ENCODE results near the gene REEP1.

The REEP1 gene

DNA sequence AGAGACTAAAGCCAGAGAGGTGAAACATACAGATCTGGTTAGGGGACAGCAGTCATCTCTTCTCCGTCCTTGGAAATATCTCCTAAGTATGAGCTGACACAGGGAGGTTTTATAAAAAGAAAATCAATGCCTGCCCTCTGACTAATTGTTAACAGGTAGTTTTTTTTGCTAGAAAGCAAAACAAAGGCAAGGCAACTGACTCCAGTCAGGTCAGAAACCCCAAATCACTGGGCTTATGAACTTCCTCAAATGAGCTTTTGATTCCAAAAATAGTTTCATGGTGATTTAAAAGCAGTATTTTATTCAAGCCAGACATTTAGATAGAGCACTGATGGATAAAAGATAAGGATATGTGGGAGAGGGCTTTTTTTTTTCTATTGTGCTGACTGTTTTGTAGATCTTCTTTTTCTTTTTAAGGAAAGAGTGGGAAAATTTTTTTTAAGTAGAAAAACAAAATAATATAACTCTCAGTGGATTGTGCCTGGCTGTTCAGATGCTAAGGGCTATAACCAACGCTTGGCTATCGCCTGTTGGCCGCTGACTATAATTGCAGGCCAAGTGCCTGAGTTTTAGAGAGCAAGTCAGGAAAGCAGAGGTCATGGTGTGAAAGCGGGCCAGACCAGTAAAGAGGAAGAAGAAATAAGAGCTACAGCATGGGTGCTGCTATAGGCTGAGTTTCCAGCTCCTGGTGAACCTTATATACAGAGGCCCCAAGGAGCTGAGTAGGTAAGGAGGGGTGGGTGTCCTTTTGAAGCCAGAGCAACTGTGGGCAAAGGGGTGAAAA is 93.3 kb downstream of the REEP1 start:
- no peak for DNase-seq (ENCODE audit: extremely low spot score)
- TF ChIP-seq FOXA1 (IDR thresholded peaks at IDR 0.05) (no peak), TARDBP (IDR thresholded peaks at IDR 0.05) (no peak), SP1 (IDR thresholded peaks at IDR 0.05) (no peak), HDGF (IDR thresholded peaks at IDR 0.05; ENCODE audit: borderline replicate concordance) (no peak), LEF1 (IDR thresholded peaks at IDR 0.05; ENCODE audit: borderline replicate concordance) (no peak), ELF4 (IDR thresholded peaks at IDR 0.05) (no peak), ZNF384 (IDR thresholded peaks at IDR 0.05) (no peak), BHLHE40 (IDR thresholded peaks at IDR 0.05; ENCODE audit: borderline replicate concordance) (no peak), FOXK2 (IDR thresholded peaks at IDR 0.05) (no peak)
- ChIA-PET POLR2A (no interaction called here), CTCF (no interaction called here)

GRCh38 chr2:86243272-86243671 is 94.2 kb downstream of the REEP1 start:
- no peak for DNase-seq (ENCODE audit: extremely low spot score)
- ChIA-PET POLR2A (no interaction called here), CTCF (no interaction called here)
- TF ChIP-seq BHLHE40 (IDR thresholded peaks at IDR 0.05; ENCODE audit: borderline replicate concordance): no peak
- no peak for TF ChIP-seq SP1 (IDR thresholded peaks at IDR 0.05)

DNA sequence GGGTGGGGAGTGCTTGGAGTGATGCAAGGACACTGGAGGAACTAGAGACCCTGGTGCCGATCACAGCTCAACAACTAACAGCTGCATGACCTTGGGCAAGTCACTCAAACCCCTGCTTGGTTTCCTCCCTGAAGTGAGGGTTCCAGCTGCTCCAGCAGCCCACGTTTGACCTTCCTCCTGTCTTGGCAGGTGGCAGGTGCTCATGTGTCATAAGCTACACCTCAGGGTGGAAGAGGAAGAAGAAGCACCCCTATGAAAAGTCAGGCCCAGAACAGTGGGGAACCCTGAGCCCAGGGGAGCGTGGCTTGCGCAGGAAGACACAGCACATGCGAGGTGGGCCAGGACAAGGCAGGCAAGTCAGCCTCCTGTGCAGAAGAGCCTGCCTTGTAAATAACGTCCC is 95.8 kb downstream of the REEP1 start:
- POLR2A ChIA-PET: no interaction called here
- TF ChIP-seq FOXK2 (IDR thresholded peaks at IDR 0.05): no peak
- TF ChIP-seq FOXM1 (IDR thresholded peaks at IDR 0.05; ENCODE audit: borderline replicate concordance): no peak
- TF ChIP-seq NFRKB (IDR thresholded peaks at IDR 0.05): no peak
- no peak for TF ChIP-seq SUZ12 (IDR thresholded peaks at IDR 0.05)
- TF ChIP-seq HDGF (IDR thresholded peaks at IDR 0.05; ENCODE audit: borderline replicate concordance): no peak
- no peak for TF ChIP-seq BHLHE40 (IDR thresholded peaks at IDR 0.05; ENCODE audit: borderline replicate concordance)
- no peak for TF ChIP-seq SP1 (IDR thresholded peaks at IDR 0.05)
- TF ChIP-seq FOXA1 (IDR thresholded peaks at IDR 0.05): no peak
- no peak for TF ChIP-seq CTBP1 (IDR thresholded peaks at IDR 0.05; ENCODE audit: borderline replicate concordance)
- TF ChIP-seq L3MBTL2 (conservative IDR thresholded peaks at IDR 0.05): no peak
- TF ChIP-seq PKNOX1 (IDR thresholded peaks at IDR 0.05): no peak
- TF ChIP-seq TARDBP (IDR thresholded peaks at IDR 0.05): no peak
- no peak for TF ChIP-seq ELF4 (IDR thresholded peaks at IDR 0.05)
- no peak for DNase-seq (ENCODE audit: extremely low spot score)
- CTCF ChIA-PET: no interaction called here

DNA sequence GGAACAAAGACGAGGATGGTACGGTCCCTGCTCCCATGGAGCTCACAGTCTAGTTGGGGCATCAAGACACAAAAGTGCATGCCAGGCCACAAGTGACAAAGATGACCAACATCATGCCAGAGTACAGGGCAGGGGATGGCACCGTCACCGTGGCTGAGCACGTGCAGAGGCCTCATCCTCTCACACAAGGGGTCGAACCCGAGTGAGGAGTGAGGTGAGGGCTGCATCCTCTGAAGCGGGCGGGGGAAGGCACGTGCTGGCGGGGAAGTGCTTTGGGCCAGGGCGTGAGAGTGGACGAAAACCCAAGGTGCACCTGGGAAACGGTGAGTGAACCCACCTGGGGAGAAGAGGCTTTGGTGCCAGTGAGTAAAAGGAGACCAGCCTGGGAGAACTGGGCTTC is 97.2 kb downstream of the REEP1 start:
- CTCF ChIA-PET: no interaction called here
- no peak for TF ChIP-seq FOXM1 (IDR thresholded peaks at IDR 0.05; ENCODE audit: borderline replicate concordance)
- no peak for TF ChIP-seq FOXA1 (IDR thresholded peaks at IDR 0.05)
- TF ChIP-seq L3MBTL2 (conservative IDR thresholded peaks at IDR 0.05): no peak
- TF ChIP-seq BHLHE40 (IDR thresholded peaks at IDR 0.05; ENCODE audit: borderline replicate concordance): no peak
- no peak for TF ChIP-seq ZNF384 (IDR thresholded peaks at IDR 0.05)
- TF ChIP-seq HDGF (IDR thresholded peaks at IDR 0.05; ENCODE audit: borderline replicate concordance): no peak
- TF ChIP-seq SUZ12 (IDR thresholded peaks at IDR 0.05): no peak
- no peak for TF ChIP-seq PKNOX1 (IDR thresholded peaks at IDR 0.05)
- no peak for TF ChIP-seq ARNT (IDR thresholded peaks at IDR 0.05)
- TF ChIP-seq SP1 (IDR thresholded peaks at IDR 0.05): no peak
- no peak for TF ChIP-seq NFRKB (IDR thresholded peaks at IDR 0.05)
- TF ChIP-seq TARDBP (IDR thresholded peaks at IDR 0.05): no peak
- no peak for DNase-seq (ENCODE audit: extremely low spot score)
- POLR2A ChIA-PET: no interaction called here

DNA sequence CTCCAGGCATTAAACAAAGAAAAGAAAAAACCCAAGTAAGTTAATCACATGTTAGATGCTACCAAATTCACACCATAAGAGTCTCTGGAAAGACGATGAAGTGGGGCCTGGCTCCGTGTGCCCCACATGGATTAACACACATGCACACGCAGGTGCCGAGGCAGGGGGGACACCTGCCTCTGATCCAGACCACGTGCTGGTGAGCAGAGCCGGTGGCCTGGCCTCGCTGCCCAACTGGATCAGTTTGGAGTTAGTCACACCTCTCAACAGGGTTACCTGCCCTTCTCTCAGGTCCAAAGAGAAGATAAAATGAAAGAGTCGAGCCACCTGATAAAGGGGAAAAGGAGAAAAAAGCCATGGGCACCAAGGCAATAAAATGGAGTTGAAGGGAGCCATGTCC is 97.7 kb downstream of the REEP1 start:
- ChIA-PET POLR2A (no interaction called here), CTCF (no interaction called here)
- DNase-seq (ENCODE audit: extremely low spot score): no peak
- no peak for TF ChIP-seq PKNOX1 (IDR thresholded peaks at IDR 0.05)
- TF ChIP-seq CTBP1 (IDR thresholded peaks at IDR 0.05; ENCODE audit: borderline replicate concordance): no peak
- no peak for TF ChIP-seq FOXK2 (IDR thresholded peaks at IDR 0.05)
- no peak for TF ChIP-seq NFRKB (IDR thresholded peaks at IDR 0.05)
- no peak for TF ChIP-seq SP1 (IDR thresholded peaks at IDR 0.05)
- TF ChIP-seq ELF4 (IDR thresholded peaks at IDR 0.05): no peak
- TF ChIP-seq FOXA1 (IDR thresholded peaks at IDR 0.05): no peak
- no peak for TF ChIP-seq L3MBTL2 (conservative IDR thresholded peaks at IDR 0.05)

DNA sequence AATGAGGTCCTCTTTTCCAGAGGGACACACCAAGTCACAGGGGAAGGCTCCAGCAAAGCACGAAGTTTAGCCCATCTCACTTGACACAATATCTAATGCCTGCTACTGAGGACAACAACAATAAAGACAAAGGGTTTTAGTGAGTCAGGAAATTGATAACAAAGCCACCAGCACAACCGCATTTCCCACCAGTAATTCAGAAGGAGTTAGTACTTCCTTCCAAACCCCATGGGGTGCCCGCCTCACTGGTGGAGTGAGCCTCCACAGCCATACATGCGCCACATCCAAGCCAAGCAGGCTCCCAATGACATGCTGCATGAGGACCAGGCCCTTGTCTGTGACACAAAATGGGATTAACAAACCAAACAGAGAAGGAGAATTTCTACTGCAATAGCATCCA is 98.1 kb downstream of the REEP1 start:
- POLR2A ChIA-PET: no interaction called here
- CTCF ChIA-PET: no interaction called here
- TF ChIP-seq ELF4 (IDR thresholded peaks at IDR 0.05): no peak
- TF ChIP-seq CTBP1 (IDR thresholded peaks at IDR 0.05; ENCODE audit: borderline replicate concordance): no peak
- DNase-seq (ENCODE audit: extremely low spot score): no peak

DNA sequence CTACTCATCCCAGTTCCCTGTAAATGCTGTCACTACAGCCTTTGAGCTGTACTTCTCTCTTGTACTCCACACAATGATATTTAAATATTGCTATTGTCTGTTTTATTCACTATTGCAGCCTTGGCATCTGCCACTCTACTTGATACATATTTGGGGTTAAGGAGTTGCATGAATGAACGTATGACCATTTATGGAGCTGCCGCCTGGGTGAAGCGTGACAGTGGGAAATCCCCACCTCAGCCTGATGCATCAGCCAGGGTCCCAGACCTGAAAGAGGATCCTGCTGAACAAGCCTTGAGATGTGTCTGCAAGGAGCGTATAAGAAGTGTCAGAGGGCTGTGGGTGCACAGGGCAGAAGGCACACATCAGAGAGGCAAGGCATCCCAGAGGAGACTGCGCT is 99.1 kb downstream of the REEP1 start:
- DNase-seq (ENCODE audit: extremely low spot score): no peak
- TF ChIP-seq TARDBP (IDR thresholded peaks at IDR 0.05) (no peak), ZNF384 (IDR thresholded peaks at IDR 0.05) (no peak), FOXK2 (IDR thresholded peaks at IDR 0.05) (no peak), LEF1 (IDR thresholded peaks at IDR 0.05; ENCODE audit: borderline replicate concordance) (no peak)
- POLR2A ChIA-PET: no interaction called here
- CTCF ChIA-PET: interaction anchor here (0.6 kb wide), 1 partner anchor 17 kb away, joined by 3 read pairs; no protein-coding TSS in a partner anchor

Data from HEK293T (cell line).